ENCODE measurements around the gene ARHGAP36. TPM values are rescaled to one million over a fixed set of nuclear protein-coding genes. Genes with fewer than 3 reads are reported as not detected.

The ARHGAP36 gene
- total and polyA plus RNA-seq, 2 experiments from 2014 or later = not detected

DNA sequence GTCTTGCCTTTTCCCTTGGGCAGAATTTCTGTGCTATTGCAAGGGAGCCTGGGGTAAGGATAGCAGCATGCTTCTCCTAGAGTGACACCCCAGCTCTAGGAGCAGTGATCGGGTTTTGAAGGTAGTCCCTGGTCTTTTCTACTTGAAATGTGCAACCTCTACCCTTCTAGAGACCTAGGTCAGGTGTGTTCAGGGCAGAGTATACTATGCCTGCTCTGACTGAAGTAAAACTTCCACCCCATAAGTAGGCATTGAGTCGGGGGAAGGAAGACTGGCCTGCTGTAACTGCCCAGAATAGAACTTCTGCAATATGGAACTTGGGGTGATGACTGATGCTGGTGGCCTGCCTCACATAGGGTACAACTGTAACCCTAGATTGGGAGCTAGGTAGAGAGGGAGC lies 80.9 kb downstream of the ARHGAP36 start:
- no peaks in the 10 kb centered on the region for H3K9me3 ChIP-seq (ENCODE audit: low read depth)
- H3K4me3 ChIP-seq = no peak overlapping the region
- no peak overlapping the region for H3K27ac ChIP-seq
- H3K36me3 ChIP-seq = no peaks in the 10 kb centered on the region
- TF ChIP-seq, protein P1, sequence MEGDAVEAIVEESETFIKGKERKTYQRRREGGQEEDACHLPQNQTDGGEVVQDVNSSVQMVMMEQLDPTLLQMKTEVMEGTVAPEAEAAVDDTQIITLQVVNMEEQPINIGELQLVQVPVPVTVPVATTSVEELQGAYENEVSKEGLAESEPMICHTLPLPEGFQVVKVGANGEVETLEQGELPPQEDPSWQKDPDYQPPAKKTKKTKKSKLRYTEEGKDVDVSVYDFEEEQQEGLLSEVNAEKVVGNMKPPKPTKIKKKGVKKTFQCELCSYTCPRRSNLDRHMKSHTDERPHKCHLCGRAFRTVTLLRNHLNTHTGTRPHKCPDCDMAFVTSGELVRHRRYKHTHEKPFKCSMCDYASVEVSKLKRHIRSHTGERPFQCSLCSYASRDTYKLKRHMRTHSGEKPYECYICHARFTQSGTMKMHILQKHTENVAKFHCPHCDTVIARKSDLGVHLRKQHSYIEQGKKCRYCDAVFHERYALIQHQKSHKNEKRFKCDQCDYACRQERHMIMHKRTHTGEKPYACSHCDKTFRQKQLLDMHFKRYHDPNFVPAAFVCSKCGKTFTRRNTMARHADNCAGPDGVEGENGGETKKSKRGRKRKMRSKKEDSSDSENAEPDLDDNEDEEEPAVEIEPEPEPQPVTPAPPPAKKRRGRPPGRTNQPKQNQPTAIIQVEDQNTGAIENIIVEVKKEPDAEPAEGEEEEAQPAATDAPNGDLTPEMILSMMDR (IDR thresholded peaks at IDR 0.05; ENCODE audit: low read depth, low read length) = no peak
- H3K27me3 ChIP-seq = no peaks in the 10 kb centered on the region
- no peaks in the 10 kb centered on the region for H3K4me1 ChIP-seq (ENCODE audit: low read depth)
- DNase-seq (ENCODE audit: low read depth in 1 of 2, low spot score in 1 of 2) = no peak

Other genes with a start within 250 kb of the ARHGAP36 start
- 16.0 and 28.4 TPM in 2 replicates for gene ENOX2, start 155.1 kb upstream of the ARHGAP36 start, total RNA-seq
- gene ENOX2, start 155.1 kb upstream of the ARHGAP36 start, polyA plus RNA-seq = 33.4 and 34.0 TPM in 2 replicates
- gene IGSF1, start 231.0 kb downstream of the ARHGAP36 start, total RNA-seq = 5.3 and 6.5 TPM in 2 replicates
- 6.5 and 7.5 TPM in 2 replicates for gene IGSF1, start 231.0 kb downstream of the ARHGAP36 start, polyA plus RNA-seq